ENCODE measurements around the gene COMTD1. TPM values are rescaled to one million over a fixed set of nuclear protein-coding genes. Genes with fewer than 3 reads are reported as not detected.

Gene COMTD1
- total and polyA plus RNA-seq, 4 donors = 4.6 to 64.1 (median 29.4) TPM

DNA sequence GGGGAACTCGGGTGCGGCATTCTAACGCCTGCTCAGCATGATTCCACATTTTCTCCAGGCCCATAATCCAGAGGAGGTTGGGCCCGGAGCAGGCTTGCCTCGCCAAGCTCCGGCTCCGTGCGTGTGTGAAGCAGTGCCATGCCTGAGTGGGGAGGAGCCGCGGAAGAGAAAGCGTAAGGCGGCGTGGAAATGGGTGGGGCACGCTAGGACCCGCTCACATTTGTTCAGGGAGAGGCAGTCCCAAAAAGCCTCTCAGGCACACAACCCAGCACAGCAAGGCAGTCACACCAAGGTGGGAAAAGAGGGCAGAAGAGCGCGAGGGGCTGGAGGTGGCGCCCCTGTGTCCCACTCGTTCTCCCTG, 25.9 kb downstream of the COMTD1 start:
- ATAC-seq (ENCODE audit: insufficient read depth, low FRiP score) (peak; percentile 76), DNase-seq (peak; percentile 79 to 88 (median 83))
- peak overlapping the region; percentile 79 for H3K4me3 ChIP-seq
- H3K27ac ChIP-seq (ENCODE audit: low read depth in 1 of 2, low read length in 1 of 2) = peak overlapping the region; percentile 98 to 100
- H3K36me3 ChIP-seq (ENCODE audit: control insufficient read depth in 4 of 4, insufficient read depth in 4 of 4, low read length in 4 of 4) = peaks cover 3 to 20% (median 13%) of the 10 kb centered on the region in 4 donors
- peaks cover 0 to 2% (median 0%) of the 10 kb centered on the region in 3 donors for H3K27me3 ChIP-seq (ENCODE audit: control insufficient read depth in 3 of 3, insufficient read depth in 3 of 3, low read length in 2 of 3)
- H3K9ac ChIP-seq (ENCODE audit: insufficient read depth in 1 of 2, low read length in 2 of 2) = peak overlapping the region; percentile 78 to 97
- no peaks in the 10 kb centered on the region for H3K9me3 ChIP-seq (ENCODE audit: control insufficient read depth in 4 of 4, insufficient read depth in 3 of 4, low read length in 3 of 4)
- TF ChIP-seq, protein P1, sequence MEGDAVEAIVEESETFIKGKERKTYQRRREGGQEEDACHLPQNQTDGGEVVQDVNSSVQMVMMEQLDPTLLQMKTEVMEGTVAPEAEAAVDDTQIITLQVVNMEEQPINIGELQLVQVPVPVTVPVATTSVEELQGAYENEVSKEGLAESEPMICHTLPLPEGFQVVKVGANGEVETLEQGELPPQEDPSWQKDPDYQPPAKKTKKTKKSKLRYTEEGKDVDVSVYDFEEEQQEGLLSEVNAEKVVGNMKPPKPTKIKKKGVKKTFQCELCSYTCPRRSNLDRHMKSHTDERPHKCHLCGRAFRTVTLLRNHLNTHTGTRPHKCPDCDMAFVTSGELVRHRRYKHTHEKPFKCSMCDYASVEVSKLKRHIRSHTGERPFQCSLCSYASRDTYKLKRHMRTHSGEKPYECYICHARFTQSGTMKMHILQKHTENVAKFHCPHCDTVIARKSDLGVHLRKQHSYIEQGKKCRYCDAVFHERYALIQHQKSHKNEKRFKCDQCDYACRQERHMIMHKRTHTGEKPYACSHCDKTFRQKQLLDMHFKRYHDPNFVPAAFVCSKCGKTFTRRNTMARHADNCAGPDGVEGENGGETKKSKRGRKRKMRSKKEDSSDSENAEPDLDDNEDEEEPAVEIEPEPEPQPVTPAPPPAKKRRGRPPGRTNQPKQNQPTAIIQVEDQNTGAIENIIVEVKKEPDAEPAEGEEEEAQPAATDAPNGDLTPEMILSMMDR (IDR thresholded peaks at IDR 0.05; ENCODE audit: control extremely low read depth, extremely low read depth) = no peak
- 0 to 1% methylated on average over 19 of the region's 19 CpGs for WGBS, 2 donors
- peaks cover 0 to 20% (median 4%) of the 10 kb centered on the region in 5 donors for H3K4me1 ChIP-seq (ENCODE audit: control insufficient read depth in 5 of 5, insufficient read depth in 5 of 5, low read length in 5 of 5)

DNA sequence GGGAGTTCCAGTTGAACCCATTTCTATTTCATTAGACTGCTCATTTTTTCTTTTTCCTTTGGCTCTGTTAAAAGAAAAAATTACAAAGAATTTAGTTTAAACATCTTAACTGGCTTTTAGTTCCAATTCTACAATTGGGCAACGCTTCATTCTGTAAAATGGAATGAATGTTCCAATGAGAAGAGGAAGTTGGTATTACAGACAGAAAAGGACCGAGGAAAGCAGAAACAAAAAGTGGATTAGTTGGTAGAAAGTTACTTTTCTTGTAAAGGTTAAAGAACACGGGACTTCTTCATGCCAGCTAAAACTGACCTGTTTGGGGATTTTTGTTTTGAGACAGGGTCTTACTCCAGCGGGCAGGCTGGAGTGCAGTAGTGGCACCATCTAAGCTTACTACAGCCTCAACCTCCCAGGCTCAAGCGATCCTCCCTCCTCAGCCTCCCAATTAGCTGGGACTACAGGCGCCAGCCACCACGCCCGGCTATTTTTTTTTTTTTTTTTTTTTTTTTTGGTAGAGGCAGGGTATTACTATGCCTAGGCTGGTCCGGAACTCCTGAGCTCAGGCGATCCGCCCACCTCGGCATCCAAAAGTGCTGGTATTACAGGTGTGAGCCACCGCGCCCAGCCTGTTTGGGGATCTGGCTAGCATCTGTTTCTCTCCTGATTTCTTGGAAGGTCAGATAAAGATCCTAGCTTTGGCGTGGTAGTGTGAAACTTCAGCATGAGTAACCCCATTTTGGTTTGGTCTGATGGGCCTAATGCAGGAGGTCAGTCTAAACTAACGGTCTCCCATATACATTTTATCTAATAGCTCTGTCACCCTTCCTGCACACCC, 26.5 kb downstream of the COMTD1 start:
- TF ChIP-seq, protein P1 (IDR thresholded peaks at IDR 0.05; ENCODE audit: control extremely low read depth, extremely low read depth) = no peak
- Histone ChIP-seq H3K9me3 (ENCODE audit: control insufficient read depth in 4 of 4, insufficient read depth in 3 of 4, low read length in 3 of 4) (no peaks in the 10 kb centered on the region), H3K9ac (ENCODE audit: insufficient read depth in 1 of 2, low read length in 2 of 2) (peak overlapping the region; percentile 78 to 97), H3K27ac (ENCODE audit: low read depth in 1 of 2, low read length in 1 of 2) (peak overlapping the region; percentile 98 to 100), H3K4me3 (peak overlapping the region; percentile 79), H3K27me3 (ENCODE audit: control insufficient read depth in 3 of 3, insufficient read depth in 3 of 3, low read length in 2 of 3) (peaks cover 0 to 2% (median 0%) of the 10 kb centered on the region in 3 donors), H3K36me3 (ENCODE audit: control insufficient read depth in 4 of 4, insufficient read depth in 4 of 4, low read length in 4 of 4) (peaks cover 3 to 20% (median 11%) of the 10 kb centered on the region in 4 donors), H3K4me1 (ENCODE audit: control insufficient read depth in 5 of 5, insufficient read depth in 5 of 5, low read length in 5 of 5) (peaks cover 0 to 20% (median 4%) of the 10 kb centered on the region in 5 donors)
- WGBS, 2 donors = 78 to 81% methylated on average over 16 of the region's 16 CpGs
- ATAC-seq (ENCODE audit: insufficient read depth, low FRiP score) (no peak), DNase-seq (no peak)

DNA sequence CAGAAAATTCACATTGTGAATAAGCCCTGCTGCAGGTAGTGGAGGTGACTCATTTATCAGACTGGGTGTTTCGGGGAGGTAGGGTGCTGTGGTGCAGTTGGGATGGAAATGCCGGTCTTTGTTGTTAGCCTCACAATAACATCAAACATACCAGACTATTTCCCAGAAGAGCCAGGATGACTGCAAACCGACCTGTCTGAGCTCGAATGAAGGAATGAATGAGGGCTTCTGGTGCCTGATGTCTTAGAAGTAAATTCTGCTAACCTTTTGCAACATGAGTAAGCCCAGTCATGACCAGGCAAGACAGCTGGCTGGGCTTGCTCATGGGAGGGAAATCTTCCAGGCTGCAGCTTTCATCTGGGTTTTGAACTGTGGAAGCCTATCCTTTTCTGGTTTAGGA, 27.6 kb downstream of the COMTD1 start:
- Histone ChIP-seq H3K4me1 (ENCODE audit: control insufficient read depth in 5 of 5, insufficient read depth in 5 of 5, low read length in 5 of 5) (peaks cover 0 to 20% (median 4%) of the 10 kb centered on the region in 5 donors), H3K27ac (ENCODE audit: low read depth in 1 of 2, low read length in 1 of 2) (no peak overlapping the region), H3K9ac (ENCODE audit: insufficient read depth in 1 of 2, low read length in 2 of 2) (no peak overlapping the region), H3K9me3 (ENCODE audit: control insufficient read depth in 4 of 4, insufficient read depth in 3 of 4, low read length in 3 of 4) (no peaks in the 10 kb centered on the region), H3K36me3 (ENCODE audit: control insufficient read depth in 4 of 4, insufficient read depth in 4 of 4, low read length in 4 of 4) (peaks cover 3 to 16% (median 8%) of the 10 kb centered on the region in 4 donors), H3K27me3 (ENCODE audit: control insufficient read depth in 3 of 3, insufficient read depth in 3 of 3, low read length in 2 of 3) (peaks cover 0 to 2% (median 0%) of the 10 kb centered on the region in 3 donors), H3K4me3 (no peak overlapping the region)
- no peak for ATAC-seq (ENCODE audit: insufficient read depth, low FRiP score)
- TF ChIP-seq, protein P1 (IDR thresholded peaks at IDR 0.05; ENCODE audit: control extremely low read depth, extremely low read depth) = no peak
- 83 to 89% methylated on average over 4 of the region's 4 CpGs for WGBS, 2 donors
- DNase-seq = peak in 2 of 3 donors; percentile 20 to 22
